Aorta (tissue), 5 donors: ENCODE measurements around the gene IL1F10. TPM values are rescaled to one million over a fixed set of nuclear protein-coding genes. Genes with fewer than 3 reads are reported as not detected.

Experiments
- ATAC-seq: fragments of 200-7000 bp; cut with Tn5 transposase; one replicate; pipeline ENCODE4 v1.9.1; 2022; ENCODE audit warnings: moderate library complexity; ENCODE audit not compliant: low FRiP score
- DNase-seq, 2 donors: peaks; one replicate each; pipeline ENCODE4 v3.0.0-alpha.2; 2020
- H3K27ac ChIP-seq, 2 donors: one replicate each; pipeline ENCODE4 v1.5.1; 2013; ENCODE audit warnings: low read length in 2 of 2, mild to moderate bottlenecking in 2 of 2, moderate library complexity in 2 of 2, control low read depth in 1 of 2, inconsistent platforms in 1 of 2, low read depth in 1 of 2
- H3K27me3 ChIP-seq, 2 donors: one replicate each; pipeline ENCODE4 v1.6.1; 2013; ENCODE audit warnings: control low read depth in 1 of 2, low read length in 1 of 2, mild to moderate bottlenecking in 1 of 2, moderate library complexity in 1 of 2; ENCODE audit not compliant: insufficient read depth in 2 of 2, control insufficient read depth in 1 of 2
- H3K36me3 ChIP-seq, 2 donors: one replicate each; pipeline ENCODE4 v1.6.1; 2013; ENCODE audit warnings: control low read depth in 1 of 2, low read length in 1 of 2, mild to moderate bottlenecking in 1 of 2; ENCODE audit not compliant: insufficient read depth in 2 of 2, control insufficient read depth in 1 of 2
- H3K4me1 ChIP-seq, 2 donors: one replicate each; pipeline ENCODE4 v1.6.1; 2013; ENCODE audit warnings: low read length in 2 of 2, control low read depth in 1 of 2, mild to moderate bottlenecking in 1 of 2, moderate library complexity in 1 of 2; ENCODE audit not compliant: insufficient read depth in 2 of 2, control insufficient read depth in 1 of 2
- H3K4me3 ChIP-seq, 2 donors: one replicate each; pipeline ENCODE4 v1.5.1; 2013; ENCODE audit warnings: low read length in 2 of 2, control low read depth in 1 of 2, mild to moderate bottlenecking in 1 of 2
- H3K9me3 ChIP-seq: one replicate; pipeline ENCODE4 v1.6.1; 2013; ENCODE audit warnings: mild to moderate bottlenecking, low read length; ENCODE audit not compliant: control insufficient read depth
- WGBS, 2 donors: extraction: QIAGEN DNeasy Blood & Tissue Kit; methylation state at CpG; one replicate each; pipeline ENCODE4 v1.1.7; 2013; 5-methylcytosine and 5-hydroxymethylcytosine counted together
- intact Hi-C, 2 donors: fragments of 100-400 bp; cut with DNase I; formaldehyde crosslinking; loops; one replicate each; pipeline versions ENCODE4 v1.14.2 to v1.15.0; 2022
- polyA plus RNA-seq, 2 donors: library from polyadenylated mRNA; stranded (reverse); fragments of 200-250 nt; gene quantifications; one replicate each; pipeline ENCODE4 v1.2.3, GENCODE V29; 2013
- total RNA-seq, 2 donors: library from RNA; stranded (reverse); fragmentation: NEBNext Ultra II Directional; extraction: Animal tissue kit (Norgen Biotek cat#: 25700); gene quantifications; one replicate each; pipeline ENCODE4 v1.2.1, GENCODE V29; 2021
- donor health status: healthy with polysubstance abuse.
- donor health status: Bipolar disorder and iron deficiency.
- donor health status: DM: no; HTN: no; CAD: no.
- donor health status: DM: no; HTN: no; CAD: no.
- donor health status: DM: yes; HTN: yes; CAD: no.

The IL1F10 gene
- total and polyA plus RNA-seq, 4 donors: not detected

DNA sequence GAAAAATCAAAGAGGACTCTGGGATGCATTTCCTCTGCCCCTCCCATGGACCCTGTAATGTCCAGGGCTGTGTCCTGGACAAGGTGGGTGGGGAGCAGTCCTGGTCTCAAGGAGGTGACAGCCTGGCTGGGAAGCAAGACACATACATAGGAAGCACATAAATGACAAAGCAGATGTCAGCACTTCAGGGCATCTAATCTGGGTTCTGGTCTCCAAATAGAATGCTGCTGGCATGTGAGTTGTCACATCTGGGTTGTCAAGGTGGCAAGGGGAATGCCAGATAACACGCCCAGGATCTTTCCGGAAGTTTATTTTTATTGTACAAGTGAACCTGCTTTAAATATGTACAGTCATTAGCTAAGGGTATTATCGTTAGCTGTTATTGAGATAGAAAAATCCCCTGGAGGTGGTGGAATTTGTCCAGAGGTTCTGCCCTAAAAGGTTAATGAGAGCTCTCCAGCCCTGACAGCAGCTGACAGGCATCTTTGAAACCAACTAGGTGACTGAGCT lies 5.6 kb downstream of the IL1F10 start:
- no peak for ATAC-seq

GRCh38 chr2:113075030-113075429 lies 7.3 kb downstream of the IL1F10 start:
- Histone ChIP-seq H3K4me3 (no peak overlapping the region), H3K9me3 (no peaks in the 10 kb centered on the region), H3K4me1 (no peaks in the 10 kb centered on the region), H3K27me3 (no peaks in the 10 kb centered on the region), H3K36me3 (no peaks in the 10 kb centered on the region), H3K27ac (no peak overlapping the region)
- intact Hi-C loops: no loop called here
- no peak for DNase-seq
- WGBS, 2 donors: 68 to 71% methylated on average over 5 of the region's 5 CpGs
- ATAC-seq: no peak

More for the DNA sequence above, 5.6 kb downstream of the IL1F10 start:
- no peaks in the 10 kb centered on the region for H3K27me3 ChIP-seq
- no peaks in the 10 kb centered on the region for H3K36me3 ChIP-seq
- intact Hi-C loops: no loop called here
- WGBS, 2 donors: 58 to 63% methylated on average over 3 of the region's 3 CpGs
- H3K27ac ChIP-seq: no peak overlapping the region
- H3K4me3 ChIP-seq: no peak overlapping the region
- no peak for DNase-seq
- H3K9me3 ChIP-seq: no peaks in the 10 kb centered on the region
- no peaks in the 10 kb centered on the region for H3K4me1 ChIP-seq

- no peaks in the 10 kb centered on the region for H3K36me3 ChIP-seq
- no peak for ATAC-seq
- H3K27me3 ChIP-seq: no peaks in the 10 kb centered on the region
- no peak overlapping the region for H3K27ac ChIP-seq
- H3K4me3 ChIP-seq: no peak overlapping the region
- WGBS, 2 donors: 78 to 83% methylated on average over 3 of the region's 3 CpGs
- H3K9me3 ChIP-seq: no peaks in the 10 kb centered on the region
- H3K4me1 ChIP-seq: no peaks in the 10 kb centered on the region
- intact Hi-C loops: no loop called here
- DNase-seq: no peak
Observed at GRCh38 chr2:113075600-113075999, 7.8 kb downstream of the IL1F10 start.

- no peaks in the 10 kb centered on the region for H3K4me1 ChIP-seq
- intact Hi-C loops: no loop called here
- no peak overlapping the region for H3K4me3 ChIP-seq
- H3K9me3 ChIP-seq: no peaks in the 10 kb centered on the region
- 63 to 66% methylated on average over 3 of the region's 3 CpGs for WGBS, 2 donors
- H3K27me3 ChIP-seq: no peaks in the 10 kb centered on the region
- DNase-seq: no peak
- no peak for ATAC-seq
- no peak overlapping the region for H3K27ac ChIP-seq
- no peaks in the 10 kb centered on the region for H3K36me3 ChIP-seq
Observed at GRCh38 chr2:113076954-113077669, 9.3 kb downstream of the IL1F10 start.

DNA sequence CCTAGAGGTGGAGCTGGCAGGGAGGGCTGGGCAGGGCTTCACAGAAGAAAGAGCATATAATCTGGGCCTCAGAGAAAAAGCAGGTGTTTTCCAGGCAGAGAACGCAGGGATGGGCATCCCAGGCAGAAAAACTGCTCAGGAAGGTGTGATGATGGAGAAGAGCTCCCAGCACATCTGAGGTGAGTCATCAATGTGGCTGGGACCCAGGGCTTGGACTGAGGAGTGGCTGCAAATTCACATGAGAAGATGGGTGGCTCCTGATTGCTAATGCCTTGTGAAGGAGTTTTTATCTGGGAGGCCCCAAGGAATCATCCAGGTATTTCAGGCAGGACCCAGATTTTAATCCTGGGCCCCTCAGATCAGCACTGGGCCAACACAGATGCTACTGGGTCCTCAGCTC lies 10.2 kb downstream of the IL1F10 start:
- Histone ChIP-seq H3K4me3 (no peak overlapping the region), H3K4me1 (no peaks in the 10 kb centered on the region), H3K27me3 (no peaks in the 10 kb centered on the region), H3K27ac (no peak overlapping the region), H3K36me3 (no peaks in the 10 kb centered on the region), H3K9me3 (no peaks in the 10 kb centered on the region)
- 68 to 79% methylated on average over 1 of the region's 1 CpG for WGBS, 2 donors
- no peak for ATAC-seq
- no peak for DNase-seq
- intact Hi-C loops: no loop called here

- no peaks in the 10 kb centered on the region for H3K36me3 ChIP-seq
Observed at GRCh38 chr2:113078350-113078839, 10.6 kb downstream of the IL1F10 start.

DNA sequence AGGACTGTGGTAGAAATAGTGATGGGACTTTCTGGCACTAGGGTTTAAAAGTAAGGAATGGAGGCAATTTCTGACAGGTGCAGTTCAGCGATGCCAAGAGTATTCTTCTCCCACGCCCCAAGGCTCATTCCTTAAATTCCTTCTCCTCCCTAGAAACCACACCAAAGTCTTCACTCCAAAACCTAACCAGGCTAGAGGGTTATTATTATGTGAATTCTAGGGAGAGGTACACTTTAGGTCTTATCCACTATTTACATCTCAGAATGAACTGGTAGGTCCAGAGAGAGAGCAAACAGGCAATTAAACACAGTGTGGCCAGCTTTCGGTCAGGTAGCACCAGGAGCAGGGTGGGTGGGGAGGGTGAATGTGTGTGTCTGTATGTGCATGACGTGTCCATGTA lies 11.4 kb downstream of the IL1F10 start:
- 55 to 66% methylated on average over 4 of the region's 4 CpGs for WGBS, 2 donors
- peaks cover 2% of the 10 kb centered on the region for H3K9me3 ChIP-seq
- DNase-seq (no peak), ATAC-seq (no peak)
- H3K27ac ChIP-seq: no peak overlapping the region
- no peak overlapping the region for H3K4me3 ChIP-seq
- H3K36me3 ChIP-seq: no peaks in the 10 kb centered on the region
- H3K4me1 ChIP-seq: no peaks in the 10 kb centered on the region
- intact Hi-C loops: no loop called here
- H3K27me3 ChIP-seq: no peaks in the 10 kb centered on the region

More at GRCh38 chr2:113078350-113078839, 10.6 kb downstream of the IL1F10 start:
- Histone ChIP-seq H3K9me3 (peaks cover 2% of the 10 kb centered on the region), H3K27me3 (no peaks in the 10 kb centered on the region), H3K27ac (no peak overlapping the region), H3K4me1 (no peaks in the 10 kb centered on the region), H3K4me3 (no peak overlapping the region)
- intact Hi-C loops: no loop called here
- ATAC-seq (no peak), DNase-seq (no peak)
- 26 to 34% methylated on average over 6 of the region's 6 CpGs for WGBS, 2 donors

GRCh38 chr2:113080134-113080533 lies 12.4 kb downstream of the IL1F10 start:
- ATAC-seq (peak; percentile 52), DNase-seq (no peak)
- Histone ChIP-seq H3K27me3 (no peaks in the 10 kb centered on the region), H3K4me1 (no peaks in the 10 kb centered on the region), H3K4me3 (no peak overlapping the region), H3K36me3 (no peaks in the 10 kb centered on the region), H3K9me3 (peaks cover 2% of the 10 kb centered on the region), H3K27ac (no peak overlapping the region)
- WGBS, 2 donors: 28 to 35% methylated on average over 9 of the region's 9 CpGs
- intact Hi-C loops: no loop called here
